ENCODE measurements around the gene PLS1.

DNA sequence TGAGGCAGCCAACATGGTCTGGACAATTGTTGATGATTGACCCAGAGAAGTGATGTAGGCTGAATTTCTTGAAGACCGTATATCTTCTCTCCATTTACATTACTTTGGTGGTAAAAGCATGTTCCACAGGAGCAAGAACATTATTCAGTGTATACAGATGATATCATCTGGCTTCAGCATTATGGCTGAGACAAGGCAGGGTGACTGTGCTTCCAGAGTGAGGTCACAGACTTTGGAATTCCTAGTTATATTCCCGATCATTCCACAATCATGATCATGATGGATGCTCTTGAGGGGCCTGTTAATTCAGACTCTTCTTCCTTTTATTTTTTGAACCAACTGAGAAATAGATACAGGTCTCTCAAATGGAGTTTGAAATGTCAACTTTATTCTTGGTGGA lies 19.0 kb downstream of the PLS1 start:
- TF ChIP-seq POLR2AphosphoS5 (IDR thresholded peaks at IDR 0.05), result no peak
- no peak for TF ChIP-seq POLR2A (IDR thresholded peaks at IDR 0.05)
- TF ChIP-seq, protein P1, sequence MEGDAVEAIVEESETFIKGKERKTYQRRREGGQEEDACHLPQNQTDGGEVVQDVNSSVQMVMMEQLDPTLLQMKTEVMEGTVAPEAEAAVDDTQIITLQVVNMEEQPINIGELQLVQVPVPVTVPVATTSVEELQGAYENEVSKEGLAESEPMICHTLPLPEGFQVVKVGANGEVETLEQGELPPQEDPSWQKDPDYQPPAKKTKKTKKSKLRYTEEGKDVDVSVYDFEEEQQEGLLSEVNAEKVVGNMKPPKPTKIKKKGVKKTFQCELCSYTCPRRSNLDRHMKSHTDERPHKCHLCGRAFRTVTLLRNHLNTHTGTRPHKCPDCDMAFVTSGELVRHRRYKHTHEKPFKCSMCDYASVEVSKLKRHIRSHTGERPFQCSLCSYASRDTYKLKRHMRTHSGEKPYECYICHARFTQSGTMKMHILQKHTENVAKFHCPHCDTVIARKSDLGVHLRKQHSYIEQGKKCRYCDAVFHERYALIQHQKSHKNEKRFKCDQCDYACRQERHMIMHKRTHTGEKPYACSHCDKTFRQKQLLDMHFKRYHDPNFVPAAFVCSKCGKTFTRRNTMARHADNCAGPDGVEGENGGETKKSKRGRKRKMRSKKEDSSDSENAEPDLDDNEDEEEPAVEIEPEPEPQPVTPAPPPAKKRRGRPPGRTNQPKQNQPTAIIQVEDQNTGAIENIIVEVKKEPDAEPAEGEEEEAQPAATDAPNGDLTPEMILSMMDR (IDR thresholded peaks at IDR 0.05), result no peak
